Mesothelial cell of epicardium (in vitro differentiated cells): ENCODE measurements around the gene DEF6. TPM values are rescaled to one million over a fixed set of nuclear protein-coding genes. Genes with fewer than 3 reads are reported as not detected.
A peak's percentile ranks its signal among the peaks of the same experiment; 100 is the strongest.

ENCODE experiments used
- DNase-seq, 2 experiments: peaks; one replicate each; pipeline ENCODE4 v3.0.0; 2021; ENCODE audit warnings: low spot score in 2 of 2; ENCODE audit not compliant: unreplicated experiment in 2 of 2
- H3K27ac Mint-ChIP-seq: 2 replicates; pipeline ENCODE4 v1.8.0; 2021; ENCODE audit warnings: mixed read lengths
- H3K27me3 Mint-ChIP-seq: 2 replicates; pipeline ENCODE4 v1.8.0; 2021; ENCODE audit warnings: low read depth, mixed read lengths
- H3K36me3 Mint-ChIP-seq: 2 replicates; pipeline ENCODE4 v1.8.0; 2021; ENCODE audit warnings: mixed read lengths
- H3K4me1 Mint-ChIP-seq: 2 replicates; pipeline ENCODE4 v1.8.0; 2021; ENCODE audit warnings: mixed read lengths
- H3K4me3 Mint-ChIP-seq: 2 replicates; pipeline ENCODE4 v1.8.0; 2021; ENCODE audit warnings: mild to moderate bottlenecking, moderate library complexity, mixed read lengths
- H3K9me3 Mint-ChIP-seq: 2 replicates; pipeline ENCODE4 v1.8.0; 2021; ENCODE audit warnings: mixed read lengths
- total RNA-seq: library from RNA; stranded (reverse); gene quantifications from 3 replicates; pipeline ENCODE4 v1.2.1, GENCODE V29; 2021
- TF ChIP-seq, protein P1 (sequence below): fragments of 200-600 bp; sonication (generic); IDR thresholded peaks from one replicate; pipeline ENCODE4 v1.5.0; 2021; ENCODE audit warnings: antibody characterized with exemption; ENCODE audit not compliant: unreplicated experiment

DEF6 gene, protein sequence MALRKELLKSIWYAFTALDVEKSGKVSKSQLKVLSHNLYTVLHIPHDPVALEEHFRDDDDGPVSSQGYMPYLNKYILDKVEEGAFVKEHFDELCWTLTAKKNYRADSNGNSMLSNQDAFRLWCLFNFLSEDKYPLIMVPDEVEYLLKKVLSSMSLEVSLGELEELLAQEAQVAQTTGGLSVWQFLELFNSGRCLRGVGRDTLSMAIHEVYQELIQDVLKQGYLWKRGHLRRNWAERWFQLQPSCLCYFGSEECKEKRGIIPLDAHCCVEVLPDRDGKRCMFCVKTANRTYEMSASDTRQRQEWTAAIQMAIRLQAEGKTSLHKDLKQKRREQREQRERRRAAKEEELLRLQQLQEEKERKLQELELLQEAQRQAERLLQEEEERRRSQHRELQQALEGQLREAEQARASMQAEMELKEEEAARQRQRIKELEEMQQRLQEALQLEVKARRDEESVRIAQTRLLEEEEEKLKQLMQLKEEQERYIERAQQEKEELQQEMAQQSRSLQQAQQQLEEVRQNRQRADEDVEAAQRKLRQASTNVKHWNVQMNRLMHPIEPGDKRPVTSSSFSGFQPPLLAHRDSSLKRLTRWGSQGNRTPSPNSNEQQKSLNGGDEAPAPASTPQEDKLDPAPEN
- 9.3 to 11.3 TPM (median 9.7 TPM) in 3 replicates for total RNA-seq

- Mint-ChIP-seq H3K36me3 (peaks cover 6% of the 10 kb centered on the region), H3K9me3 (no peaks in the 10 kb centered on the region), H3K4me3 (peak within 1 kb of the TSS; percentile 57), H3K27me3 (no peaks in the 10 kb centered on the region), H3K4me1 (peaks cover 4% of the 10 kb centered on the region), H3K27ac (peak within 1 kb of the TSS; percentile 43)
- peak; percentile 62 to 83 for DNase-seq
- TF ChIP-seq, protein P1, sequence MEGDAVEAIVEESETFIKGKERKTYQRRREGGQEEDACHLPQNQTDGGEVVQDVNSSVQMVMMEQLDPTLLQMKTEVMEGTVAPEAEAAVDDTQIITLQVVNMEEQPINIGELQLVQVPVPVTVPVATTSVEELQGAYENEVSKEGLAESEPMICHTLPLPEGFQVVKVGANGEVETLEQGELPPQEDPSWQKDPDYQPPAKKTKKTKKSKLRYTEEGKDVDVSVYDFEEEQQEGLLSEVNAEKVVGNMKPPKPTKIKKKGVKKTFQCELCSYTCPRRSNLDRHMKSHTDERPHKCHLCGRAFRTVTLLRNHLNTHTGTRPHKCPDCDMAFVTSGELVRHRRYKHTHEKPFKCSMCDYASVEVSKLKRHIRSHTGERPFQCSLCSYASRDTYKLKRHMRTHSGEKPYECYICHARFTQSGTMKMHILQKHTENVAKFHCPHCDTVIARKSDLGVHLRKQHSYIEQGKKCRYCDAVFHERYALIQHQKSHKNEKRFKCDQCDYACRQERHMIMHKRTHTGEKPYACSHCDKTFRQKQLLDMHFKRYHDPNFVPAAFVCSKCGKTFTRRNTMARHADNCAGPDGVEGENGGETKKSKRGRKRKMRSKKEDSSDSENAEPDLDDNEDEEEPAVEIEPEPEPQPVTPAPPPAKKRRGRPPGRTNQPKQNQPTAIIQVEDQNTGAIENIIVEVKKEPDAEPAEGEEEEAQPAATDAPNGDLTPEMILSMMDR = peak; percentile 50
Observed at GRCh38 chr6:35297601-35298481, at the start of gene DEF6. Gene DEF6 (plus strand): TSS chr6:35297818. CDS start chr6:35297857, 39 bp downstream.

- Mint-ChIP-seq H3K4me1 (no peaks in the 10 kb centered on the region), H3K4me3 (no peak overlapping the region), H3K27ac (no peak overlapping the region), H3K27me3 (no peaks in the 10 kb centered on the region), H3K9me3 (no peaks in the 10 kb centered on the region), H3K36me3 (peaks cover 23% of the 10 kb centered on the region)
- no peak for DNase-seq
- TF ChIP-seq, protein P1 = no peak
Observed at GRCh38 chr6:35248300-35248699, 49.3 kb upstream of the DEF6 start.

DNA sequence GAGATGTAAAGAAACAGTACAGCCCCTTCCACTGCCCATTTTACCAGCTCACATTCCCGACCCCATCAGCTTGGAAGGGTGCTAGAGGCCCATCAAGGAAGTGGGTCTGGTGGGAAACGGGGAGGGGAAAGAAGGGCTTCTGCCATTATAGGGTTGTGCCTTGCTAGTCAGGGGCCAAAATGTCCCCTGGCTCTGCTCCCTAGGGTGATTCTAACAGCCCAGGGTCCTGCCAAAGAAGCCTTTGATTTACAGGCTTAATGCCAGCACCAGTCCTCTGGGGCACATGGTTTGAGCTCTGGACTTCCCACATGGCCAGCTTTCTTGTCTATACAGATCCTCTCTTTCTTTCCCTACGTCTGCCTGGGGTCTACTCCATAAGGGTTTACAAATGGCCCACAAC is 48.7 kb upstream of the DEF6 start:
- peaks cover 22% of the 10 kb centered on the region for H3K36me3 Mint-ChIP-seq
- TF ChIP-seq, protein P1 = no peak
- H3K4me3 Mint-ChIP-seq = no peak overlapping the region
- H3K27ac Mint-ChIP-seq = no peak overlapping the region
- no peaks in the 10 kb centered on the region for H3K27me3 Mint-ChIP-seq
- H3K4me1 Mint-ChIP-seq = no peaks in the 10 kb centered on the region
- no peaks in the 10 kb centered on the region for H3K9me3 Mint-ChIP-seq
- DNase-seq = no peak

DNA sequence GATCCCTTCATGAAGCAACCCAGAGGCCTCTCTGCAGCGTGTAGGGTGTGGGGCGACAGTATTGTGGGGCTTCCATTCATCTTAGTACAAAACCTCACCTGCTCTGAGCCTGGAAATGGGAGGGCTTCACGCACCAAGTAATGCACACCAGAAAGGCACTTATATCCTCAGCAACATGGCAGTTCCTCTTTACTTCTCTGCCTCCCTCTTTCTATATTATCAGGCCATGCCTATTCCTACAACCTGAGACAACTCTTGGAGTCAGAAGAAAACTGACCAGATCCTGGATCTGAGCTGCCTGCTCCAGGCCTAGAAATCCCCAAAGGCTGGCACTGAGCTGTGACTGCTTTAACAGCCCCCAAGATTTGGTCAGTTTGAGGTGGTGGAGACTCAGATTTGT is 45.7 kb upstream of the DEF6 start:
- Mint-ChIP-seq H3K27me3 (no peaks in the 10 kb centered on the region), H3K4me3 (no peak overlapping the region), H3K9me3 (no peaks in the 10 kb centered on the region), H3K4me1 (no peaks in the 10 kb centered on the region), H3K36me3 (peaks cover 8% of the 10 kb centered on the region), H3K27ac (no peak overlapping the region)
- TF ChIP-seq, protein P1 = no peak
- DNase-seq = no peak

GRCh38 chr6:35253249-35253648 is 44.4 kb upstream of the DEF6 start:
- Mint-ChIP-seq H3K4me1 (peaks cover 6% of the 10 kb centered on the region), H3K9me3 (no peaks in the 10 kb centered on the region), H3K4me3 (no peak overlapping the region), H3K27ac (no peak overlapping the region), H3K27me3 (no peaks in the 10 kb centered on the region), H3K36me3 (peaks cover 8% of the 10 kb centered on the region)
- DNase-seq = no peak
- TF ChIP-seq, protein P1 = no peak
